ENCODE results near the gene TBC1D2. TPM values are rescaled to one million over a fixed set of nuclear protein-coding genes. Genes with fewer than 3 reads are reported as not detected.

The TBC1D2 gene
- total and polyA plus RNA-seq, 2 of the 13 experiments (the other 11 are each of a cell fraction or from before 2014, with no cell fraction given): 2.0 to 2.8 TPM

GRCh38 chr9:98215821-98216220 is 39.6 kb downstream of the TBC1D2 start:
- 94% methylated on average over 4 of the region's 9 CpGs for WGBS (ENCODE audit: low lambda C conversion rate)
- no peak for DNase-seq (ENCODE audit: low spot score)
- no peaks in the 10 kb centered on the region; a peak in 1 of 5 replicates for H3K36me3 ChIP-seq (replicated peaks in 1 of 2; ENCODE audit: control insufficient read depth in 1 of 2, insufficient read depth in 2 of 2, low read length in 2 of 2)
- ATAC-seq: peak; percentile 86
- no peaks in the 10 kb centered on the region for H3K27me3 ChIP-seq (ENCODE audit: control insufficient read depth in 1 of 2, insufficient read depth in 2 of 2, low read length in 2 of 2)
- ChIA-PET CTCF (ENCODE audit: low intra/inter-chr PET ratio, low total read pairs) (interaction anchor here (1.5 kb wide), 1 partner anchor 23 kb away, joined by 4 read pairs; the partner anchor contains the start of gene CORO2A), POLR2A (no interaction called here)
- no peak overlapping the region for H2AFZ ChIP-seq (ENCODE audit: low read length)
- no peak overlapping the region for H3K4me3 ChIP-seq (replicated peaks in 1 of 3; ENCODE audit: insufficient read depth in 1 of 3, low read depth in 2 of 3, low read length in 3 of 3)
- H3K4me1 ChIP-seq (ENCODE audit: insufficient read depth, low read length): peaks cover 19% of the 10 kb centered on the region
- no peak overlapping the region for H3K9ac ChIP-seq (ENCODE audit: insufficient read depth, low read depth, low read length)
- no peaks in the 10 kb centered on the region for H3K79me2 ChIP-seq (ENCODE audit: insufficient read depth, low read length)
- no peaks in the 10 kb centered on the region for H4K20me1 ChIP-seq (ENCODE audit: insufficient read depth, low read length)
- H3K27ac ChIP-seq (ENCODE audit: extremely low read length, insufficient read depth, low read length): no peak overlapping the region
- no peak overlapping the region for H3K4me2 ChIP-seq (ENCODE audit: low read depth, low read length)
- peak; percentile 47 for FAIRE-seq
- intact Hi-C loops (cut with micrococcal nuclease; ENCODE audit: unreplicated experiment): no loop called here
- H3K9me3 ChIP-seq (ENCODE audit: low read length): no peaks in the 10 kb centered on the region
- in situ Hi-C loops (cut with HindIII; ENCODE audit: extremely low pct_ligation_motif_present, low pct_unique_long_range_greater_than_20kb): no loop called here
- BruUV-seq (replicated peaks): no TSS peak
- no peak for TF ChIP-seq GATAD2A (CRISPR knock-in tag; IDR thresholded peaks at IDR 0.05)
- TF ChIP-seq, protein P1, sequence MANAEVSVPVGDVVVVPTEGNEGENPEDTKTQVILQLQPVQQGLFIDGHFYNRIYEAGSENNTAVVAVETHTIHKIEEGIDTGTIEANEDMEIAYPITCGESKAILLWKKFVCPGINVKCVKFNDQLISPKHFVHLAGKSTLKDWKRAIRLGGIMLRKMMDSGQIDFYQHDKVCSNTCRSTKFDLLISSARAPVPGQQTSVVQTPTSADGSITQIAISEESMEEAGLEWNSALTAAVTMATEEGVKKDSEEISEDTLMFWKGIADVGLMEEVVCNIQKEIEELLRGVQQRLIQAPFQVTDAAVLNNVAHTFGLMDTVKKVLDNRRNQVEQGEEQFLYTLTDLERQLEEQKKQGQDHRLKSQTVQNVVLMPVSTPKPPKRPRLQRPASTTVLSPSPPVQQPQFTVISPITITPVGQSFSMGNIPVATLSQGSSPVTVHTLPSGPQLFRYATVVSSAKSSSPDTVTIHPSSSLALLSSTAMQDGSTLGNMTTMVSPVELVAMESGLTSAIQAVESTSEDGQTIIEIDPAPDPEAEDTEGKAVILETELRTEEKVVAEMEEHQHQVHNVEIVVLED (CRISPR knock-in tag; IDR thresholded peaks at IDR 0.05; ENCODE audit: borderline replicate concordance): no peak
- TF ChIP-seq, protein P2, sequence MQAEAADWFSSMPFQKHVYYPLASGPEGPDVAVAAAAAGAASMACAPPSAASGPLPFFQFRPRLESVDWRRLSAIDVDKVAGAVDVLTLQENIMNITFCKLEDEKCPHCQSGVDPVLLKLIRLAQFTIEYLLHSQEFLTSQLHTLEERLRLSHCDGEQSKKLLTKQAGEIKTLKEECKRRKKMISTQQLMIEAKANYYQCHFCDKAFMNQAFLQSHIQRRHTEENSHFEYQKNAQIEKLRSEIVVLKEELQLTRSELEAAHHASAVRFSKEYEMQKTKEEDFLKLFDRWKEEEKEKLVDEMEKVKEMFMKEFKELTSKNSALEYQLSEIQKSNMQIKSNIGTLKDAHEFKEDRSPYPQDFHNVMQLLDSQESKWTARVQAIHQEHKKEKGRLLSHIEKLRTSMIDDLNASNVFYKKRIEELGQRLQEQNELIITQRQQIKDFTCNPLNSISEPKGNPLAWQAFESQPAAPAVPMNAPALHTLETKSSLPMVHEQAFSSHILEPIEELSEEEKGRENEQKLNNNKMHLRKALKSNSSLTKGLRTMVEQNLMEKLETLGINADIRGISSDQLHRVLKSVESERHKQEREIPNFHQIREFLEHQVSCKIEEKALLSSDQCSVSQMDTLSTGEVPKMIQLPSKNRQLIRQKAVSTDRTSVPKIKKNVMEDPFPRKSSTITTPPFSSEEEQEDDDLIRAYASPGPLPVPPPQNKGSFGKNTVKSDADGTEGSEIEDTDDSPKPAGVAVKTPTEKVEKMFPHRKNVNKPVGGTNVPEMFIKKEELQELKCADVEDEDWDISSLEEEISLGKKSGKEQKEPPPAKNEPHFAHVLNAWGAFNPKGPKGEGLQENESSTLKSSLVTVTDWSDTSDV (CRISPR knock-in tag; IDR thresholded peaks at IDR 0.05): no peak
- TF ChIP-seq ZNF121 (CRISPR knock-in tag; IDR thresholded peaks at IDR 0.05): no peak
- TF ChIP-seq HIVEP1 (CRISPR knock-in tag; IDR thresholded peaks at IDR 0.05): no peak
- TF ChIP-seq ZNF530 (CRISPR knock-in tag; IDR thresholded peaks at IDR 0.05; ENCODE audit: low read depth): no peak
- no peak for TF ChIP-seq ZMYM4 (CRISPR knock-in tag; IDR thresholded peaks at IDR 0.05)
- peak; percentile 65 for TF ChIP-seq CTCF (CRISPR knock-in tag; IDR thresholded peaks at IDR 0.05)
- no peak for TF ChIP-seq ZNF367 (CRISPR knock-in tag; IDR thresholded peaks at IDR 0.05; ENCODE audit: borderline replicate concordance)
- peak; percentile 19 for TF ChIP-seq XRCC5 (optimal IDR thresholded peaks at IDR 0.05; ENCODE audit: low read length)
- no peak for TF ChIP-seq NKX3-1 (CRISPR knock-in tag; IDR thresholded peaks at IDR 0.05)
- TF ChIP-seq ZNF558 (CRISPR knock-in tag; IDR thresholded peaks at IDR 0.05; ENCODE audit: borderline replicate concordance): no peak
- TF ChIP-seq ZNF224 (CRISPR knock-in tag; IDR thresholded peaks at IDR 0.05): no peak
- no peak for TF ChIP-seq GATA4 (IDR thresholded peaks at IDR 0.05; ENCODE audit: borderline replicate concordance, low read depth)
- TF ChIP-seq CBX5 (CRISPR knock-in tag; IDR thresholded peaks at IDR 0.05; ENCODE audit: borderline replicate concordance): no peak
- TF ChIP-seq ATAD3A (CRISPR knock-in tag; IDR thresholded peaks at IDR 0.05): no peak
- no peak for TF ChIP-seq FOXP4 (CRISPR knock-in tag; IDR thresholded peaks at IDR 0.05)

Data from HepG2 (cell line).